HG03342 (cell line): ENCODE data around the gene WDR47.
A peak's percentile ranks its signal among the peaks of the same experiment; 100 is the strongest.
"Not testable (repeated sequence)": the region's sequence is repeated elsewhere in the genome, so short reads cannot be mapped to it uniquely, and the experiment has no call there.

Experiments
- ATAC-seq: cut with Tn5 transposase; IDR thresholded peaks from one replicate; pipeline ENCODE4 v1.9.1; 2021; ENCODE audit warnings: mild to moderate bottlenecking, moderate library complexity; ENCODE audit not compliant: unreplicated experiment

The WDR47 gene

GRCh38 chr1:108969346-108969745 lies 72.6 kb downstream of the WDR47 start:
- no peak for ATAC-seq

DNA sequence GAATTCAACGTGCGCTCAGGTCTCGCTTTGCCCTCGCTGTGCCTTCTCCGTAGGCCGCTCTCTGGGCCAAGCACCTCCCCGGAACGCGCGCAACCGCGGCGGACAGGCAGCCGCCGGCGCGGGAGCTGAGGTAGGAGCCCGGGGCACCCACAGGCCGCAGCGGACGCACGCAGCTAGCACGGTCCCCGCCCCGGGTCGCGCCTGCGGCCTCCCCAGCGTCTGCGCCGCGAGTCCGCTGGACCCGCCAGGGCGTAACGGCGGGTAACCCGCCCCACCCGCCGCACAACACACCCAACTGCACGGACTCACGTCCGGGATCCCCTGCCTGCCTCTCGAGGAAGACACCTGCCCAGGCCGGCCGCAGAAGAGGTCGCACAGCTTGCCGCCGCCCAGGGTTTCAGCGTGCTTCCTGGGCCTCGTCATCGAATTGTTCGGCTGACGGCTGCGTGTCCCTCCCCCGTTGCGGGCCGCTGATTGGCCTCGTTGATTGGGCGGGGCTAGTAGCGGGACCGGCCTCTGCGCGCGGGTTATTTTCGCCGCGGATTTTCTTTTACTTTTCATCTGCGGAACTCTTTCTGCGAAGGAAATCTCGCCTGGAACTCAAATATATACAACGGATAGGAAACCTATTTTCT lies 78.7 kb downstream of the WDR47 start, which contains the start of gene CLCC1:
Gene CLCC1, minus strand, starts transcription at position 433 of the 635 bp plus-strand sequence. CDS start 13,047 bp downstream, outside the sequence.
- peak; percentile 95 for ATAC-seq

DNA sequence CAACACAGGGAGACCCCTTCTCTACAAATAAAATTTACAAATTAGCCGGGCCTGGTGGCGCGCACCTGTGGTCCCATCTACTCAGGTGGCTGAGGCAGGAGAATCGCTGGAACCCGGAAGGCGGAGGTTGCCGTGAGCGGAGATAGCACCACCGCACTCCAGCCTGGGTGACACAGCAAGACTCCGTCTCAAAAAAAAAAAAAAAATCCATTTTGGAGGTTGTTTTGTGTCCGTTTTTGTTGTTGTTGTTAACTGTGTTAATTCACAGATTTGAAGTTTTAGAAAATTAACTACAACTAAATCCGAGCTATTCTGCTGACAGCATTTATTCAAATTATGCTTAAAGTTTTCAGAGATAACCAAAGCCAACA lies 79.2 kb downstream of the WDR47 start:
- ATAC-seq, result no peak

DNA sequence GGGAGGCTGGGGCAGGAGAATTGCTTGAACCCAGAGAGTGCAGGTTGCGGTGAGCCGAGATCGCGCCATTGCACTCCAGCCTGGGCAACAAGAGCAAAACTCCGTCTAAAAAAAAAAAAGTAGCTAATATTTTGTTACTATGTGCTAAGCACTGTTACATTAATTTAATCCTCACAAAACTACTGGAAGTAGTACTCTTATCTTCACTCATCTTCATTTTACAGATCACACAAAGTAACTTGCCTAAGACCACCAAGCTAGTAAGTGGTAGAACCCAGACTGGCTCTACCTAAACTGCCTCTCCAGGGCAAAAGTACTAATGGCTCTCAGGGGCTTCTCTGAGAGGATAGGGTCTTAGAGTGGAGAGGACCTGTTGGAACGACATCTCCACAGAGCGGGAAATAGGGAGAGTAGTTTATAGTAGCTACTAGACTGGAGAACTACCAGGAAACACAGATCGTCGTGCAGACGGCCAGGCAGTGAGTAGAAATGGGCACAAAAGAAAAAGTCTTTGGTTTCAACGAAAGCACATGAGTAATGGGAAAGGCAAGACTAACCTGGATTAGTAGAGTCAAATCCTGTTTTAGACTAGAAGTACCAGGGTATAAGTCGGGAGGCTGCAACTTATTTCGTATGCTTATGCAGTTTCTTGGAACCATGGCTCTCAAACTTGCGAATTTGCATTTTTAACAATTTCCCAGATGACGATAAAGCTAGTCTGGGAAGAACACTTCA lies 80.0 kb downstream of the WDR47 start:
- no peak for ATAC-seq

GRCh38 chr1:108961198-108961597 lies 80.7 kb downstream of the WDR47 start:
- ATAC-seq, result no peak

DNA sequence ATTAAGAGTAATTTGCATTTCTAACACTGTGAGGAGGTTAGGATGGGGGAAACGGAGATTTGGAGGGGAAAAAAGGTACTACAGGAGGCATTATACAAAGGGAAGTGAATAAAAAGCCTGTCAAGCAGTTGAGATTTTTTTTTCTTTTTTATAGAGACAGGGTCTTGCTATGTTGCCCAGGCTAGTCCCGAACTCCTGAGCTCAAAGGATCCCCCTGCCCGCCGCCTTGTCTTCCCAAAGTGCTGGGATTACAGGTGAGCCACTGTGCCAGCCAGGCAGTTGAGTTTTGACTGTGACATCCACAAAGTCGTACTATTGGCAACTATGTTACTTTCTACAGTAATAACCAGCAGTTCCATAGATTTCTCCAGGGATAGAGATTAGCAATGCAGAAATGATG lies 81.2 kb downstream of the WDR47 start:
- ATAC-seq, result no peak

GRCh38 chr1:108957888-108958287 lies 84.0 kb downstream of the WDR47 start:
- no peak for ATAC-seq

DNA sequence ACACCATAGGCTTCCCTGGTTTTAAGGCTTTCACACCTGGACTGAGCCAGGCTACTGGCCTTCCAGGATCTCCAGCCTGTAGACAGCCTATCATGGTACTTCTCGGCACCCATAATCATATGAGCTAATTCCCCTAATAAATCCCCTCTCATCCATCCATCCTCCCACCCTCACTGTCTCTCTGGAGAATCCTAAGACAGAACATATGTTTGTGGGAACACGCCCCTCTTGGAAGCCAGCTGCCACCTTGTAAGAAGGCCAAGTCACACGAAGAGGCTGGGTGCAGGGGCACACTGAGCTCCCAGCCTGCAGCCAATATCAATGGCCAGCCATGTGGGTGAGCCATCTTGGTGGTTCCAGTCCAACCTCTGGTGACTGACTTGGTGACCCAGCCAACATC lies 86.0 kb downstream of the WDR47 start:
- no peak for ATAC-seq

GRCh38 chr1:108955111-108955510 lies 86.8 kb downstream of the WDR47 start:
- ATAC-seq, result no peak

DNA sequence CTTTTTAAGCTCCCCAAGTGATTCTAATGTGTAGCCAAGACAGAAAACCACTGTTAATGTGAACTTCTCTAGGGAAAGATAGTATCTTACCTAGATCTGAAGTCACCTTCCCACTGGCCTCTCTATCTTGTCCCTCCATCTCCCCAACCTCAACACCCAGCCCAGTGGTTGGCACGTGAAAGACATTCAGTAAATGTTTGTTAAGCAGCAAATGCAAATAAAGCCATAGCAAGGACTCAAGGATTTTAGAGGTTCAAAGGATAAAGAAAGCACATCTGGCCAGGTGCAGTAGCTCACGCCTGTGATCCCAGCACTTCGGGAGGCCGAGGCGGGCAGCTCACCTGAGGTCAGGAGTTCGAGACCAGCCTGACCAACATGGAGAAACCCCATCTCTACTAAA lies 88.5 kb downstream of the WDR47 start:
- no peak for ATAC-seq

GRCh38 chr1:108951242-108951641 lies 90.7 kb downstream of the WDR47 start:
- no peak for ATAC-seq

DNA sequence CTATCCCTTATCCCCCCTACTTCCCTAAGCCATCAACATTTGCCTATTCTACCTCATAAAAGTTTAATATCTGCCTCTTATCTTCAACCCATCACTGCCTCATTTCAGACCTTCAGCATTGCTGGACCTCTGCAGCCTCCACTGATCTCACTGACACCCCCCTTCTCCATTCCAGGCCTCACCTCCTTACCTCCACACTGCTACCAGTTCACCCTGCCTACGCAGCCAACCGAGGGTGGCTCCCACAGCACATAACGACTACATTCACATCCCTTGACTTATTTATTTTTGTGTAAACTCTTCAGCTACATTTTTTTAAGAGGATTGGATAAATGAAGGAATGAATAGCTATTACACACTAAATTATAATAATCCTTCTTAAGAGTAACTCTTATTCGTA lies 92.9 kb downstream of the WDR47 start:
- no peak for ATAC-seq

DNA sequence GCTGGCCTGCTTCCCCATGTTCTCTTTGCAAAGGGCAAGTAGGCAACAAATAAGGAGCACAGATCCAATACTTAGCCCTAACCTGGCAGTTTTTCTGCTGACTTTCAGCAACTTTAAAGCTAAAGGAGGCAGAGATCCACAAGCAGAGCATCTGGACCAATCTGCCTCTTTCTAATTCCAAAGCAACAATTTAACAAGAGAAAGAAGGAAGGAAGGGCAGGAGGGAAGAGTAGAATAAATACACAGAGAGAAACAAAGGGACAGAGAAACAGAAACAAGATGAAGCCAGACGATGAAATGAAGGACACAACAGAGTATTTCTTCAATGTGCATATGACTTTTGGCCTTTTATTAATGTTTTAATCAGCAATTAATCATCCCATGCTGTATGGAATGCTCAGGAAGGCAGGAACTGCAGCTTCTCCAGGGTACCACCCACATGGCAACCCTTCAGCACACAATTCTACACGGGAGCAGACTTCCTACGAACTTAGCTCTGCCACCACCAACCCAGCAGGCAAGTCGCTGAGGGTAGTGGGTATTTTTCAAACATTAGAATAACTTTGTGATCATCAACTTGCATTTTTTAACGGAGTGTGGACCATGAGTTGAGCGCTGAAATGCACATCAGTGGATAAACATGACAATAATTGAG lies 93.9 kb downstream of the WDR47 start:
- ATAC-seq, result no peak

- no peak for ATAC-seq
Observed at GRCh38 chr1:108936170-108936569, 105.7 kb downstream of the WDR47 start.

- ATAC-seq, result no peak
Observed at GRCh38 chr1:108933944-108934343, 108.0 kb downstream of the WDR47 start.

- ATAC-seq, result not testable (repeated sequence)
Observed at GRCh38 chr1:108927565-108927964, 114.3 kb downstream of the WDR47 start.

- no peak for ATAC-seq
Observed at GRCh38 chr1:108925920-108926319, 116.0 kb downstream of the WDR47 start.
